NT2/D1 (cell line): ENCODE measurements around the gene CPD.

Experiments used
- DNase-seq: peaks from one replicate; pipeline ENCODE4 v3.0.0-alpha.2; 2011; ENCODE audit warnings: low read depth, low spot score
- H3K27me3 ChIP-seq: 2 replicates; pipeline ENCODE4 v1.6.0; 2011; ENCODE audit warnings: mild to moderate bottlenecking; ENCODE audit not compliant: insufficient read length, insufficient read depth
- H3K36me3 ChIP-seq: 2 replicates; pipeline ENCODE4 v1.6.1; 2011; ENCODE audit warnings: mild to moderate bottlenecking, low read length, mixed read lengths; ENCODE audit not compliant: insufficient read depth, insufficient read length
- H3K4me1 ChIP-seq: 2 replicates; pipeline ENCODE4 v1.5.1; 2011; ENCODE audit not compliant: insufficient read depth, insufficient read length
- H3K4me3 ChIP-seq: 2 replicates; pipeline ENCODE4 v1.5.1; 2011; ENCODE audit warnings: low read depth; ENCODE audit not compliant: insufficient read length
- H3K9ac ChIP-seq: 2 replicates; pipeline ENCODE4 v1.6.0; 2011; ENCODE audit warnings: low read depth; ENCODE audit not compliant: insufficient read length
- H3K9me3 ChIP-seq: 2 replicates; pipeline ENCODE4 v1.5.1; 2011; ENCODE audit warnings: mild to moderate bottlenecking, low read length; ENCODE audit not compliant: insufficient read depth
- SUZ12 ChIP-seq: IDR thresholded peaks from 2 replicates; pipeline ENCODE4 v1.6.1; 2011; ENCODE audit not compliant: insufficient read length, insufficient read depth; ENCODE audit errors: extremely low read depth
- YY1 ChIP-seq: IDR thresholded peaks from 2 replicates; pipeline ENCODE4 v1.6.1; 2011; ENCODE audit not compliant: insufficient read length, insufficient read depth
- ZNF274 ChIP-seq: IDR thresholded peaks from 2 replicates; pipeline ENCODE4 v1.6.1; 2011; ENCODE audit warnings: mild to moderate bottlenecking, low read depth, low read length

CPD gene

DNA sequence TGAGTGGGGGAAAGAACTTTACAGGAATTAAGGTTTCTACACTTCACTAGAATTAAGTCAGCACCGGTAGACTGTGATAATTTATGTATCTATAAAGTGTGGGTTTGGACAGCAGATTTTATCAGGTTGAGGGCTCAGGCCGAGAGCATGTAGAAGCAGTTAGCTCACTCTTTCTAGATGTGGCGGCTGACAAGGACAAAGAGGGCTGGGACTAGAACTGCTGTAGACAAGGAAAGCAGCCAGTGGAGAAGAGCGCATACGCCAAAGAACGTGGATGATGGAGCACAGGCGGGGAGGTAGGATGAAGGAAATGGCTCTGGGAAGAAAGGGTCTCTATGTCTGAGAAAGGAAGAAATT is 98.0 kb downstream of the CPD start:
- no peak for DNase-seq
- Histone ChIP-seq H3K36me3 (peaks cover 23% of the 10 kb centered on the region), H3K4me3 (peak overlapping the region; percentile 81), H3K27me3 (no peaks in the 10 kb centered on the region), H3K4me1 (peaks cover 3% of the 10 kb centered on the region), H3K9me3 (no peaks in the 10 kb centered on the region), H3K9ac (peak overlapping the region; percentile 51)
- TF ChIP-seq YY1 (no peak), ZNF274 (no peak), SUZ12 (no peak)

DNA sequence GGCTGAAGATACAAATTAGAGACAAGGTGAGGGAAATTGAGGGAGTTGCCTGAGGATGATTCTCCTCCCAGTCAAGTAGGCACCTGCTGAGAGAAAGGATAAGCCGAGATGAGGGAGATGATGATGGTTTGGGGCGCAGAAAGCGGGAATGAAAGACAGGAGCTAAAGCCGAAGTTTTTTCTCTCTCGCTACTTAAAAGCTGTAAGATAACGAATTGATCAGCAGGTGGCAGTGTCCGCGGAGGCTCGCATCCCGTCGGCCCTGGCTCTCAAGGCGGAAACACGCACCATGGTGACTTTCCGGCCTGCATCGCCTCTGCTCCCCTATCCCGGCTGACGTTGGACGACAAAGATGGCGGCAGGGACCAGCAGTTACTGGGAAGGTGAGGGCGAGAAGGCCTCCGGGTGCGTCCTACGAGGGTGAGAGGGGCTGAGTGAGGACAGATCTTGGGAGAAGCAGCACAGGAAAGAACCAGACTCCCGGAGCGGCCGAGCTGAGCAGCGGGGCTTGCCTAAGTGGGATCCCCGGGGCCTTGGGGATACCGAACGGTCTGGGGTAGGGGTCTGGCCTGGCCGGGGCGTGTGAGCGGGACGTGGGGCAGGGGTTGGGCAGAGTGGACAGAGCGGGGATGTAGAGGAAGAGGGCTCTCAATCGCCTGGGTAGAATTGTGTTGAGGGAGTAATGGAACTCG is 98.5 kb downstream of the CPD start, which contains the start of gene GOSR1:
Gene GOSR1, plus strand, starts transcription at position 326 of the 691 bp plus-strand sequence. Its CDS starts 26 bp downstream, at position 352.
- H3K9me3 ChIP-seq, result no peaks in the 10 kb centered on the region
- peak; percentile 93 for DNase-seq
- H3K9ac ChIP-seq, result peak within 1 kb of the TSS; percentile 96
- H3K27me3 ChIP-seq, result no peaks in the 10 kb centered on the region
- peaks cover 27% of the 10 kb centered on the region for H3K36me3 ChIP-seq
- TF ChIP-seq SUZ12, result no peak
- peak; percentile 86 for TF ChIP-seq YY1
- TF ChIP-seq ZNF274, result no peak
- peaks cover 3% of the 10 kb centered on the region for H3K4me1 ChIP-seq
- peak within 1 kb of the TSS; percentile 81 for H3K4me3 ChIP-seq

DNA sequence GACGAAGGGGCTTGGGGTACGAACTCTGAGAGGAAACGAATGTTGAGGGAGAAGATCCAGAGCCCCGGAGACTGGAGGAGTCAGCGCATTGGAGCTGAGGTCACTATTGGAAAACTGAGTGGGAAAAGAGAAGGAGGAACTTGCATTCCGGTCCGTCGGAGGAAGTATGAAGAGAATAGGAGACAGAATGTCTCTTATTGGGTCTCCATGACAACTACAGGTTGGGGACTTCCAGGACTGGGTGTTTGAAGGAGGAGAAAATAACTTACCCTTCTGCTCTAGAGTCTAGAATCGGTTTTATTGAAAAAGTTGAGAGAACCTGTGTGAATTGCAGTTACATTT is 99.0 kb downstream of the CPD start:
- H3K4me3 ChIP-seq, result peak overlapping the region; percentile 81
- TF ChIP-seq SUZ12, result no peak
- TF ChIP-seq YY1, result no peak
- no peak for TF ChIP-seq ZNF274
- peak overlapping the region; percentile 96 for H3K9ac ChIP-seq
- peaks cover 31% of the 10 kb centered on the region for H3K36me3 ChIP-seq
- H3K9me3 ChIP-seq, result no peaks in the 10 kb centered on the region
- H3K27me3 ChIP-seq, result no peaks in the 10 kb centered on the region
- DNase-seq, result no peak
- peaks cover 3% of the 10 kb centered on the region for H3K4me1 ChIP-seq

DNA sequence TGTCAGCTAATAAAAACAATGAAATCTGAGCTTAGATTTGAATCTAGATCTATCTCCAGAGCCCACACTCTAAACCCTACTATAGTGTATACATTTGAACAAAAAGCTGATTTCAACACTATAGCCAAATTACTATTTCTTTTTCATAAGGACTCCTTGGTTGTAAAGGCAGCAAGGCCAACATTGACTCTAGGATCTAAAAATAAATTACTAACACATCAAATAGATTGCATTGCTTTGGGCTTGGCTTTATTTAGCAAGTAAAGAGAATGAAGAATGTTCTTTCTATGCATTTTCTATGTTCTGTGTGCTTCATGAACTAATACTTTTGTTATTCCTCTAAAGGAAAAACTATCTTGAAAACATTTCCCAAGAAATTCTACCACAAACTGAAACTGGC is 103.8 kb downstream of the CPD start:
- Histone ChIP-seq H3K9ac (no peak overlapping the region), H3K36me3 (peaks cover 69% of the 10 kb centered on the region), H3K4me3 (no peak overlapping the region), H3K4me1 (no peaks in the 10 kb centered on the region), H3K27me3 (no peaks in the 10 kb centered on the region), H3K9me3 (no peaks in the 10 kb centered on the region)
- no peak for DNase-seq
- TF ChIP-seq ZNF274, result no peak
- TF ChIP-seq YY1, result no peak
- TF ChIP-seq SUZ12, result no peak

DNA sequence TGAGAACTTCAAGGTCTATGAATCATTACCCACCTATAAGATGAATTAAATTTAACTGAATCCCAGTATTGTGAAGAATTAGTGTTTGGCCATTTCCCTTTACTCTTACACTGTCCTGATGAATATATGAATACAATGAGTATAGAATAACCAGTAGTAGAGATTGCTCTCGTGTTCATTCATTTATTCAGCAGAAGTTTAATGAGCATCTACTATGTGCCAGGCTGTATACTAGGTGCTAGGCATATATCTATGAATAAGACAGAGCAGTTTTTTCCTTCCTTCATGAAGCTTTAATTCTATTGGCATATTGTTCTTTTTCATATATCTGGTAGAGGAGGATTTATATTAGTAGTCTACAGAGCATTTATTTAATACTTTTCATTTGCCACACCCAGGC is 104.4 kb downstream of the CPD start:
- no peak for DNase-seq
- H3K4me1 ChIP-seq, result no peaks in the 10 kb centered on the region
- H3K9me3 ChIP-seq, result no peaks in the 10 kb centered on the region
- peaks cover 72% of the 10 kb centered on the region for H3K36me3 ChIP-seq
- TF ChIP-seq ZNF274, result no peak
- no peak for TF ChIP-seq SUZ12
- no peak for TF ChIP-seq YY1
- H3K9ac ChIP-seq, result no peak overlapping the region
- no peaks in the 10 kb centered on the region for H3K27me3 ChIP-seq
- H3K4me3 ChIP-seq, result no peak overlapping the region

DNA sequence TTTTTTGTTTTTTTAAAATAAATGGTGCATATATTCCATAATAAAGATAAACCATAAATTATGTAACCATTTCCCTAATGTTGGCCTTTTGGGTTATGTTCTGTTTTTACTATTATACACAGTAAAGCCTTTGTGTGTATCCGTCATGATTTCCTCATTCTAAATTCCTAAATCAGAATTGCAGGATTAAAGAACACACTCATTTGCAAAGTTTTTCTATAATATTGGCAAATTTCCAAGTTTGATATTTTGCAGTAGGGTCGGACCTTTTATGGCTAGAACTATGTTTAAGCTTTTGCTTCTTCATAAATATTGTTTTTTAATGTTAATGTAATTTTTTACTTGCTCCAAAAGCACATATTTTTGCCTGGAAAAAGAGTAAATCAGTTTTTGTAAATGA is 115.1 kb downstream of the CPD start:
- H3K4me1 ChIP-seq, result no peaks in the 10 kb centered on the region
- no peak overlapping the region for H3K9ac ChIP-seq
- peaks cover 74% of the 10 kb centered on the region for H3K36me3 ChIP-seq
- no peak overlapping the region for H3K4me3 ChIP-seq
- TF ChIP-seq YY1, result no peak
- TF ChIP-seq ZNF274, result no peak
- no peak for TF ChIP-seq SUZ12
- no peaks in the 10 kb centered on the region for H3K27me3 ChIP-seq
- H3K9me3 ChIP-seq, result no peaks in the 10 kb centered on the region
- no peak for DNase-seq

DNA sequence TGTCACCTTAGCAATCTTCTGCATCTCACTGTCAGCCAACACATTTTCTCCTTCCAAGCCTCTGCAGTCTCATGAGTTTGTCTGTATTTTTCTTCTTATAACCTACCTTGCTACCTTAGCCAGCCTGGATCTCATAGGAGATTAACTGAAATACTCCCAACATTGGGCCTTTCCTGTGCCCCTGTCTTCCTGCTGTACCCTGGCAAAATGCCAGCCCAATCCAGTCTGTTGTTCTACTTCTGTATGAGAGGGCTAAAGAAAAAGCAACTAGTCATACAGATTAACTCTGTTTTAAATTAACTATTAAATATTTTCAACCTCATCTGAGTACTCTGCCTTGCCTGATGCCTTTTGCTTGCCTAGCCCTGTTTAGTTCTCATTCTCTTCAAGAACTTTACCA is 116.9 kb downstream of the CPD start:
- TF ChIP-seq SUZ12 (no peak), ZNF274 (no peak), YY1 (no peak)
- Histone ChIP-seq H3K9me3 (no peaks in the 10 kb centered on the region), H3K9ac (no peak overlapping the region), H3K27me3 (no peaks in the 10 kb centered on the region), H3K36me3 (peaks cover 62% of the 10 kb centered on the region), H3K4me3 (no peak overlapping the region), H3K4me1 (no peaks in the 10 kb centered on the region)
- no peak for DNase-seq

DNA sequence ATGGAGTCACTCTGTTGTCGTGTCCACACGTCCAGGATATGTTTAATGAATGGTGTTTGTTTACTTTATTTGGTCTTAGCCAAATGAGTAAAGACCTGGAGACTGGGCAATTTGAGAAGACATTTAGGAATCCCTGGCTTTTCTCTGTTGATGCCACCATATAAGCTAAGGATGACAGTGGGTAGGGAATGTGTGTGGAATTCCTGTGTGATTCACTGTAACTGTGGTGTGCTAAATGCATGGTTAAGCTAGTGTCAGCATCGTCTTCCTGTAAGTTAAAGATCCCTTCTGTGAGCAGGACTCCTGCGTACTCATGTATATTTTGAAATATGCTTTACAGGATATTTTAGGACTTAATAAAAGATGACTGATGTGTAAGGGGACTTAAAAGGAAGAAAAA is 124.8 kb downstream of the CPD start:
- no peak for TF ChIP-seq SUZ12
- no peak for TF ChIP-seq YY1
- no peak for TF ChIP-seq ZNF274
- H3K27me3 ChIP-seq, result no peaks in the 10 kb centered on the region
- peaks cover 36% of the 10 kb centered on the region for H3K36me3 ChIP-seq
- H3K9ac ChIP-seq, result no peak overlapping the region
- H3K4me3 ChIP-seq, result no peak overlapping the region
- H3K9me3 ChIP-seq, result no peaks in the 10 kb centered on the region
- DNase-seq, result no peak
- peaks cover 4% of the 10 kb centered on the region for H3K4me1 ChIP-seq
